ENCODE results near the gene SLC7A11.

DNA sequence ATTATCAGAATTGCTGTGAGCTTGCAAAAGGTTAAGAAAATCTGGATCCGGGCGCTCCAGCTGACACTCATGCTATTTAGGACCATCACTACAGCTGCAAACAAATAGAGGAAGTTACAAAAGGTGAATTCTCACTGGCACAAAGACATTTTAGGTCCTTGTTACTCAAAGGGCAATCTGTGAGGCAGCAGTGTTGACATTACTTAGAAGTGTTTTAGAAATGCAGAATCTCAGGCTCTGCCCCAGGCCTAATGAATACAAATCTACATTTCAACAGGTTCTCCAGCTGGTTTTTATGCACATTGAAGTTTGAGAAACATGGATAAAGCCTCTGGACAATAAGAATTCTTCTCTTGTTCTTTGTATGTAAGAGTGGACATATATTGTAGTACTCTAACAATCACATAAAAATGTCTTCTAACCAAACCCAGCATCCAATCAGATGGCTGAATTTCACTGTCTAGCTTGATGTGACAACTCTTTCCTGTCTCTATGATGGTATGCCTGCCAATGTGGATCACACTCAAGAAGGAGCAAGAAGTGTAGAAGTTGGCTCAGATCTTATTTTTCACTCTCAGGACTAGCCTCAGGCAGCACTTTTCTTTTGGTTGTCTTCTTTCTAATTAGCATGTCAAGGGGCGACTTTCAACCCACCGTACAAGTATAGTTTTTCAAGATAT is 18.8 kb downstream of the SLC7A11 start:
- TF ChIP-seq, protein P1, sequence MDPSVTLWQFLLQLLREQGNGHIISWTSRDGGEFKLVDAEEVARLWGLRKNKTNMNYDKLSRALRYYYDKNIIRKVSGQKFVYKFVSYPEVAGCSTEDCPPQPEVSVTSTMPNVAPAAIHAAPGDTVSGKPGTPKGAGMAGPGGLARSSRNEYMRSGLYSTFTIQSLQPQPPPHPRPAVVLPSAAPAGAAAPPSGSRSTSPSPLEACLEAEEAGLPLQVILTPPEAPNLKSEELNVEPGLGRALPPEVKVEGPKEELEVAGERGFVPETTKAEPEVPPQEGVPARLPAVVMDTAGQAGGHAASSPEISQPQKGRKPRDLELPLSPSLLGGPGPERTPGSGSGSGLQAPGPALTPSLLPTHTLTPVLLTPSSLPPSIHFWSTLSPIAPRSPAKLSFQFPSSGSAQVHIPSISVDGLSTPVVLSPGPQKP (IDR thresholded peaks at IDR 0.05; ENCODE audit: borderline replicate concordance, low read depth, low read length), result no peak
- TF ChIP-seq, protein P2, sequence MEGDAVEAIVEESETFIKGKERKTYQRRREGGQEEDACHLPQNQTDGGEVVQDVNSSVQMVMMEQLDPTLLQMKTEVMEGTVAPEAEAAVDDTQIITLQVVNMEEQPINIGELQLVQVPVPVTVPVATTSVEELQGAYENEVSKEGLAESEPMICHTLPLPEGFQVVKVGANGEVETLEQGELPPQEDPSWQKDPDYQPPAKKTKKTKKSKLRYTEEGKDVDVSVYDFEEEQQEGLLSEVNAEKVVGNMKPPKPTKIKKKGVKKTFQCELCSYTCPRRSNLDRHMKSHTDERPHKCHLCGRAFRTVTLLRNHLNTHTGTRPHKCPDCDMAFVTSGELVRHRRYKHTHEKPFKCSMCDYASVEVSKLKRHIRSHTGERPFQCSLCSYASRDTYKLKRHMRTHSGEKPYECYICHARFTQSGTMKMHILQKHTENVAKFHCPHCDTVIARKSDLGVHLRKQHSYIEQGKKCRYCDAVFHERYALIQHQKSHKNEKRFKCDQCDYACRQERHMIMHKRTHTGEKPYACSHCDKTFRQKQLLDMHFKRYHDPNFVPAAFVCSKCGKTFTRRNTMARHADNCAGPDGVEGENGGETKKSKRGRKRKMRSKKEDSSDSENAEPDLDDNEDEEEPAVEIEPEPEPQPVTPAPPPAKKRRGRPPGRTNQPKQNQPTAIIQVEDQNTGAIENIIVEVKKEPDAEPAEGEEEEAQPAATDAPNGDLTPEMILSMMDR (conservative IDR thresholded peaks at IDR 0.05; ENCODE audit: low read depth, low read length), result no peak
- TF ChIP-seq POLR2A (IDR thresholded peaks at IDR 0.05; ENCODE audit: low read depth, low read length), result no peak
- TF ChIP-seq RAD21 (IDR thresholded peaks at IDR 0.05; ENCODE audit: low read length), result no peak
- TF ChIP-seq RFX5 (IDR thresholded peaks at IDR 0.05; ENCODE audit: low read depth, low read length), result no peak
- TF ChIP-seq MAFK (IDR thresholded peaks at IDR 0.05; ENCODE audit: low read depth, low read length), result no peak
- no peak for TF ChIP-seq FOS (IDR thresholded peaks at IDR 0.05; ENCODE audit: low read depth, low read length)
- TF ChIP-seq CHD1 (IDR thresholded peaks at IDR 0.05; ENCODE audit: low read depth, low read length), result no peak
- no peak for TF ChIP-seq MXI1 (IDR thresholded peaks at IDR 0.05; ENCODE audit: borderline replicate concordance, low read depth, low read length)

Measured in IMR-90 (cell line).